Endothelial cell (in vitro differentiated cells): ENCODE data around the gene IL12A. TPM values are rescaled to one million over a fixed set of nuclear protein-coding genes. Genes with fewer than 3 reads are reported as not detected.

Source experiments
- DNase-seq: peaks from one replicate; pipeline ENCODE4 v3.0.0; 2021; ENCODE audit warnings: low spot score
- H3K27ac Mint-ChIP-seq: one replicate; pipeline ENCODE4 v1.8.0; 2021; ENCODE audit warnings: mixed read lengths, inconsistent platforms; ENCODE audit not compliant: unreplicated experiment
- H3K27me3 Mint-ChIP-seq: one replicate; pipeline ENCODE4 v1.8.0; 2021; ENCODE audit warnings: mild to moderate bottlenecking, moderate library complexity, mixed read lengths, inconsistent platforms; ENCODE audit not compliant: unreplicated experiment
- H3K36me3 Mint-ChIP-seq: one replicate; pipeline ENCODE4 v1.8.0; 2021; ENCODE audit warnings: mild to moderate bottlenecking, low read depth, mixed read lengths, inconsistent platforms; ENCODE audit not compliant: unreplicated experiment
- H3K4me1 Mint-ChIP-seq: one replicate; pipeline ENCODE4 v1.8.0; 2021; ENCODE audit warnings: mild to moderate bottlenecking, mixed read lengths, inconsistent platforms; ENCODE audit not compliant: unreplicated experiment
- H3K4me3 Mint-ChIP-seq: one replicate; pipeline ENCODE4 v1.8.0; 2021; ENCODE audit warnings: mild to moderate bottlenecking, mixed read lengths, inconsistent platforms; ENCODE audit not compliant: unreplicated experiment
- H3K9me3 Mint-ChIP-seq: one replicate; pipeline ENCODE4 v1.8.0; 2021; ENCODE audit warnings: mixed read lengths, inconsistent platforms; ENCODE audit not compliant: unreplicated experiment
- total RNA-seq: library from RNA; stranded (reverse); fragmentation: NEBNext Ultra II Directional; extraction: Animal tissue kit (Norgen Biotek cat#: 25700); gene quantifications from one replicate; pipeline ENCODE4 v1.2.1, GENCODE V29; 2021; ENCODE audit not compliant: unreplicated experiment
- TF ChIP-seq, protein P1 (sequence below): fragments of 200-600 bp; sonication (generic); IDR thresholded peaks from one replicate; pipeline ENCODE4 v1.5.0; 2021; ENCODE audit warnings: antibody characterized with exemption; ENCODE audit not compliant: unreplicated experiment

The IL12A gene
- total RNA-seq, 1 donor from 2014 or later = 0.67 TPM

DNA sequence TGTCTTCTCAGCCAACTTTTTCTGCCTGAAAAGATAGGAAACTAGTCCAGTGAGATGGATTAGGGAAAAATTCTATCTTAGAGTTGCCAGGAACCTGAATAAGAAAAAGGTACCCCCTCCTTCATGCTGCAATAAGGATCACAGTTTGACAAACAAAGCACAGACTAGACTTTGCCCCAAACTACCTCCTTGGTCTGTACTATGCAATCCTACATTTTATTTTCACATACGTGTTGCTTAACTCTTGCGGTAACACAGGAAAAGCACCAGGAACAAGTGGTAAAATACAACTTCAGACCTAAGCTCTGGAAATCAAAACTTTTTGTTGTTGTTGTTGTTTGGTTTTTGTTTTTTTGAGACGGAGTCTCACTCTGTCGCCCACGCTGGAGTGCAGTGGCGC is 11.3 kb upstream of the IL12A start:
- peaks cover 4% of the 10 kb centered on the region for H3K4me1 Mint-ChIP-seq
- TF ChIP-seq, protein P1, sequence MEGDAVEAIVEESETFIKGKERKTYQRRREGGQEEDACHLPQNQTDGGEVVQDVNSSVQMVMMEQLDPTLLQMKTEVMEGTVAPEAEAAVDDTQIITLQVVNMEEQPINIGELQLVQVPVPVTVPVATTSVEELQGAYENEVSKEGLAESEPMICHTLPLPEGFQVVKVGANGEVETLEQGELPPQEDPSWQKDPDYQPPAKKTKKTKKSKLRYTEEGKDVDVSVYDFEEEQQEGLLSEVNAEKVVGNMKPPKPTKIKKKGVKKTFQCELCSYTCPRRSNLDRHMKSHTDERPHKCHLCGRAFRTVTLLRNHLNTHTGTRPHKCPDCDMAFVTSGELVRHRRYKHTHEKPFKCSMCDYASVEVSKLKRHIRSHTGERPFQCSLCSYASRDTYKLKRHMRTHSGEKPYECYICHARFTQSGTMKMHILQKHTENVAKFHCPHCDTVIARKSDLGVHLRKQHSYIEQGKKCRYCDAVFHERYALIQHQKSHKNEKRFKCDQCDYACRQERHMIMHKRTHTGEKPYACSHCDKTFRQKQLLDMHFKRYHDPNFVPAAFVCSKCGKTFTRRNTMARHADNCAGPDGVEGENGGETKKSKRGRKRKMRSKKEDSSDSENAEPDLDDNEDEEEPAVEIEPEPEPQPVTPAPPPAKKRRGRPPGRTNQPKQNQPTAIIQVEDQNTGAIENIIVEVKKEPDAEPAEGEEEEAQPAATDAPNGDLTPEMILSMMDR = no peak
- H3K27ac Mint-ChIP-seq = no peak overlapping the region
- no peaks in the 10 kb centered on the region for H3K9me3 Mint-ChIP-seq
- no peak for DNase-seq
- no peaks in the 10 kb centered on the region for H3K27me3 Mint-ChIP-seq
- no peak overlapping the region for H3K4me3 Mint-ChIP-seq
- no peaks in the 10 kb centered on the region for H3K36me3 Mint-ChIP-seq

DNA sequence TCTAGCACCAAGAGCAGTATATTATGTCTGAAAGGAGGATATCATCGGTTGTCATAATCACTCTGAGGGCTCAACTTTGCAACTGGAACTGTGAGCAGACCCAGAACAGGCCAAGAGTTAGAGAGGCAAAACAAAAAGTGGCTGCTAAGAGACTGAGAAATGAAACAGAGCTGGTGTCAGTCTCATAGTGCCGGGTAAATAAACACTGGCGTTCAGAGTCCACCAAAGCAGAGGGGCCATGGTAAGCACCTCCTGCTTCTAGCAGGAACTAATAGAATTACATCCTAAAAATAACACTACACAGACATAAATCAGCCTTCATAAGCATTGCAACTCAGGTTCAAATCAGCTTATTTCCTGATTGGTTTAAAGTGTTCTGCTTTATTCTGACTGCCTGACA is 10.3 kb upstream of the IL12A start:
- no peaks in the 10 kb centered on the region for H3K27me3 Mint-ChIP-seq
- H3K4me3 Mint-ChIP-seq = no peak overlapping the region
- no peak for DNase-seq
- H3K27ac Mint-ChIP-seq = no peak overlapping the region
- no peaks in the 10 kb centered on the region for H3K9me3 Mint-ChIP-seq
- no peaks in the 10 kb centered on the region for H3K36me3 Mint-ChIP-seq
- H3K4me1 Mint-ChIP-seq = peaks cover 4% of the 10 kb centered on the region
- TF ChIP-seq, protein P1 = no peak

DNA sequence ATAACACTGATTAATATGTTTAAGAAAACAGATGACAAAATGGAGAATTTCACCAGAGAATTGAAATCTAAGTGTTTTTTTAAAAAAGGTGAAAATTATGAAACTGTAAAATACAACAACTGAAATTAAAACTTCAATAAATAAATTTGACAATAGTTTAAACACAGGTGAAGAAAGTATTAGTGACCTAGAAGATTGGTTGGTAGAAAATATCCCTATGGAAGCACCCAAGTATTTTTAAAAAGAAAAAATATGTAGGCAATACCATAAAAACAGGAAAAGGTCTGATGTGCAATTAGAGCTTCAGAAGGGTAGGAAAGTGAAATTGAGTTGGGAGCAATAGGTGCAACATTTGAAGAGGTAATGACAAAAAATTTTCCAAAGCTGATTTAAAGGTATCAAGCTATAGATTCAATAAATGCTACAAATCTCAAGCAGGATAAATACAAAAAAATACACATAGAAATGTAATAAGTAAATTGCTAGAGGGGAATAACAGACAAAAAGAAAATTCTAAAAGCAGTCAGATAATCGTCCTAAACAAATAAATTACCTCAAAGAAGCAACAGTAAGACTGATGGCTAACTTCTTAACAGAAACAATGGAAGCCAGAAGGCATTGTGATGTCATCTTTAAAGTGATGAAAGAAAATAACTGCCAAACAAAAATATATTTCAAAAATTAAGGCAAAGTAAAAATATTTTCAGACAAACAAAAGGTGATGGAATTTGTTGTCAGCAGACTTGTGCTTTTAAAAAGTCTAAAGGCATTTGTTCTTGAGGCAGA is 9.5 kb upstream of the IL12A start:
- H3K36me3 Mint-ChIP-seq = no peaks in the 10 kb centered on the region
- H3K9me3 Mint-ChIP-seq = no peaks in the 10 kb centered on the region
- peaks cover 4% of the 10 kb centered on the region for H3K4me1 Mint-ChIP-seq
- H3K27me3 Mint-ChIP-seq = no peaks in the 10 kb centered on the region
- no peak overlapping the region for H3K4me3 Mint-ChIP-seq
- H3K27ac Mint-ChIP-seq = no peak overlapping the region
- TF ChIP-seq, protein P1 = no peak
- no peak for DNase-seq

DNA sequence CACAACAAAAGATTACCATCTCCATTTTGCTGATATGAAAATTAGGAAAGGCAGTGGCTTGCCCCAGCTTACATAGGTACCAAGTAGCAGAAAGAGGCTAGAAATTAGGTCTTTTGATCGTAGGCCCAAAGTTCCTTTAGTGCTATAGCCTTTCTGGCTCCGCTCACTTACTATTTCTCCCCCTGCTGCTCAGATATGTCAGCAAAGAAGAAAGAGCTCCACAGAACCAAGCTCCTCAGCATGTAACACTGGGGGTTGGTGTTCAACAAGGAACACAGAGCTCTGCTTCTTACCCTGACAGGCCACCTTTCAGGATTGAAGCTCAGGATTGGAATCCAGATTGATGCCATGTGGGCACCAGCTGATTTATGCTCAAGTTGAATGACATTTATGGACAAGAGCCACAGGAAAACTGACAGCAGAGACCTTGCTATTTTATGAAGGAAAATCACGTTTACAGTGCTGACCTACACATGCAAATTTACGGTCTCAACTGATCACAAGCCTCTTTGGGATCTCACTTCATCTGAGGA is 6.1 kb upstream of the IL12A start:
- Mint-ChIP-seq H3K9me3 (no peaks in the 10 kb centered on the region), H3K4me3 (no peak overlapping the region), H3K36me3 (no peaks in the 10 kb centered on the region), H3K27me3 (no peaks in the 10 kb centered on the region), H3K4me1 (no peaks in the 10 kb centered on the region), H3K27ac (no peak overlapping the region)
- DNase-seq = no peak
- TF ChIP-seq, protein P1 = no peak

DNA sequence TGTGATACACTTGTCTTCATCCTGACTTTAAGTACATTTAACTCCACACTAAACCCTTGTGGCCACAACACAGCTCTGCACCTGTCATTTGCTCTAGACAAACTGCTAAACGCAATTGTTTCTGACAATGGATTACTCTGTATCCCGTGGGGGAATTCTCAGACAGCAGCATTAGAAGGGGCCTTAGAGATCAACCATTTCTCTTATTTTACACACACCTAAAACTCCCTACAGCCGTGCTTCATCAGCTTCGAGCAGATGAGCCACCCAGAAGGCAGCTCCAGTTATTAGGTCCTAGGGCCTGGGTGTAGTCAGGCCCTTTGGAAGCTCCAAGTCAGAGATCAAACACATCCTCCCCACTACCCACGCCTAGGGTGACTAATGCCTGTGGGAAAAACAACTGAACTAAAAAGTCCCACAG is 1.3 kb upstream of the IL12A start:
- no peak for DNase-seq
- no peaks in the 10 kb centered on the region for H3K36me3 Mint-ChIP-seq
- H3K9me3 Mint-ChIP-seq = no peaks in the 10 kb centered on the region
- H3K4me1 Mint-ChIP-seq = no peaks in the 10 kb centered on the region
- no peak overlapping the region for H3K4me3 Mint-ChIP-seq
- H3K27ac Mint-ChIP-seq = no peak overlapping the region
- TF ChIP-seq, protein P1 = no peak
- H3K27me3 Mint-ChIP-seq = peaks cover 4% of the 10 kb centered on the region
